Right kidney (tissue), 1 donor: ENCODE results near the gene FLT3.
"Not testable (repeated sequence)": the region's sequence is repeated elsewhere in the genome, so short reads cannot be mapped to it uniquely, and the experiment has no call there.

Experiments used
- DNase-seq: peaks from one replicate; pipeline ENCODE4 v3.0.0-alpha.2; 2016

FLT3 gene

DNA sequence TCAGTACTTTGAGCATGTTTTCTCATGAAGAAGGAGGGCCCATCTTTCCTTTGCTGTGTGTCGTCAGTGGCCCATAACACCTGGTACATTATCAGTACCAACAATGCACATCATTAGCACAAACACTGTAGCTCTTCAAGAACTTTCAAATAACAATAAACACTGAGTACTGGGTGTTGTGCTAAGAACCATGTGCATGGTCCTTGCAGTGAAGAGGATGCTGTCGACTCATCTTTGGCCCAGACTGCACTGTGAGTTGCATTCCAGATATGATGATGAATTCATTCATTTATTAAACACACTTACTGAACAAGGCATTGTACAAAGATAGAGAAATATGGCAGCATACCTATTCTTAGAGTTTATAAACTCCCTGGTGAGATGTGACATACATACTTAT lies 55.8 kb downstream of the FLT3 start:
- no peak for DNase-seq

DNA sequence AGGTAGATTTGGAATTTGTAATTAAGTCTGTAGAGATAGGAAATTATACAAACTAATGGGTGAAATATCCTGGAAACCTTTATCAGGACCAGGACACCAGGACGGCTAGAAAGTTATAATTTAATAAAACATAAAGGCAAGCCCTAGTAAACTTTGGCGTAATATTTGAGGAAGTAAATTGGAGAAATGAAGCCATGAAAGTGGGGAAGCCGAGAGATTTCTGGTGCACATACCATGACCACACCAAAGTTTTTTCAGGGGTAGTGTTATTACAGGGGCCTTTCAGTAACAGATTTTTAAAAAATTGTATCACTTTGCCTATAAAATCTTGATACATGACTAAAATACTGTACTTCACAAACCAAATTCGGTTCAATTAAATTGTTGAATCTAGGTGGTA lies 57.2 kb downstream of the FLT3 start:
- DNase-seq: no peak

GRCh38 chr13:28041501-28041900 lies 58.9 kb downstream of the FLT3 start:
- no peak for DNase-seq

DNA sequence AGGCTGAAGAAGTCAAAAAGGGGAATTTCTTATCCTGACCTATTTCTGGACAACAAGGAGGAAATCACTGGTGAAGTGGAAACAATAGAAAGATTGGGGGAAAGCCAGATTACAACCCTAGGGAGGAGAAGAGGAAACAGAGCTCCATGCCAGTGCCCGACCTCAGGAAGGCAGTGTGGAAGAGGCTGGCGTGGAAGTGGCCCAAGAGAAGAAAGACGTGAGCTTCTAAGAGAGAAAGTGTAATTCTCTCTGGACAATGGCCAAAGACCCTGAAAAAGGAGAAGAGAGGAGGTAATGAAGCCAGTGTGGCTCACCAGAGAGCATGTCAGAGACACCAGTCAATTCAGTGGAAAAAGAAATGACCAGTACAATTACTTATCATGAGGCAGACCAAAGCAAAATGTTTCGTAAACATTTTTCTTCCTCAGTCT lies 59.3 kb downstream of the FLT3 start:
- no peak for DNase-seq

- DNase-seq: no peak
Measured at GRCh38 chr13:28037399-28037798, 63.0 kb downstream of the FLT3 start.

DNA sequence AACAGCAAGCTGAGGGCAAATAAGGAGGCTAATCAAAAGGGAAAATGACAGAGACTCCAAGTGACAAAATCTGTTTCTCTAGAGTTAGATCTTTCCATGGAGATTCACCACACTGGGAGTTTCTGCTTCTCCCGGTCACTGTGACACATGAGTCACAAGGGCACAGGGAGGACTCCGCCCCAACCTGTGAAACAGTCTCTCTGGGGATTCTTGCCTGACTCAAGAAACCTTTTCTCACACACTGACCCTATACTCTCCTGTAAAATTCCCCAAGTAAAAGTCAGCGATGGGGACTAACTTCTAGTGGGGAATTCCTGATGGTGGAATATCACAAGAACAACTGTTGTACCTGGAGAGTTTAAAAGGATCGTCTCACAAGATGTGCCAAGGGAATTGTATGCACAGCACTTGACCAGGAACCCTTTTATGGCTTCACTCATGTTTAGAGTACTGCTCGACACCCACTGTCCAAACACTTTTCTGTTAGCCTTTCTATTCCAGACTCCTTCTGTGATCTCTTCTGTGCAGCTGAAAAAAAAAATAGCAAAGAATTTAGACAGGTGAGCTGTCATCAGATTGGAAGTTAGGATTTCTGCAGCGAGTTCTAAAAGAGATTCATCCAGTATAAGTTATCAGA lies 65.1 kb downstream of the FLT3 start:
- no peak for DNase-seq

- no peak for DNase-seq
Measured at GRCh38 chr13:28033894-28034655, 66.3 kb downstream of the FLT3 start.

DNA sequence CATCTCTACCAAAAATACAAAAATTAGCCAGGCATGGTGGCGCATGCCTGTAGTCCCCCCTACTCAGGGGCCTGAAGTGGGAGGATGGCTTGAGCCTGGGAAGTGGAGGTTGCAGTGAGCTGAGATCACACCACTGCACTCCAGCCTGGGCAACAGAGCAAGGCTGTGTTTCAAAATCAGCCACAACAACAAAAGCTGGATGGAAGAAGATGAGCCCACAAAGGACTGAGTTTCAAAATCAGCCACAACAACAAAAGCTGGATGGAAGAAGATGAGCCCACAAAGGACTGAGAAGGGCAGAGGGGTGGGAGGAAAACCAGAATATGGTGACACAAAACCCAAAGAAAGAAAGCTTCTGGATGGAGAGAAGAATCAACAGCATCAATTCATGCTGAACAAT lies 67.9 kb downstream of the FLT3 start:
- not testable (repeated sequence) for DNase-seq

DNA sequence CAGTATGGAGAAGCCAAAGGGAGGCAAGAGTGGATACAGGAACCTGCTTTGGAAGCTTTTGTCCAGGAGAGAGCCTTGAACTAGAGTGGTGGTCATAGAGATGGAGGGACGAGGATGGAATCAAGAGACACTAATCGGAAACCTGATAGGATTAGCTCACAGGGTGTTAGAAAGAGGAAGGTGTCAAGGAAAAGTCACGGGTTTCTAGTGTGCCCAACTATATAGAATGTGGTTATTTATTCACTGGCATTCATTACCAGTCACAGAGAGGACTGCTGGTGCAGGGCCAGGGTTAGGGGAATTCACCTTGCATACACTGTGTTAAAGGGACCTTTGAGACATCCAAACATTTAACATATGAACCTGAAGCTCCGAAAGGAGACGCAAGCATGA lies 68.5 kb downstream of the FLT3 start:
- no peak for DNase-seq

DNA sequence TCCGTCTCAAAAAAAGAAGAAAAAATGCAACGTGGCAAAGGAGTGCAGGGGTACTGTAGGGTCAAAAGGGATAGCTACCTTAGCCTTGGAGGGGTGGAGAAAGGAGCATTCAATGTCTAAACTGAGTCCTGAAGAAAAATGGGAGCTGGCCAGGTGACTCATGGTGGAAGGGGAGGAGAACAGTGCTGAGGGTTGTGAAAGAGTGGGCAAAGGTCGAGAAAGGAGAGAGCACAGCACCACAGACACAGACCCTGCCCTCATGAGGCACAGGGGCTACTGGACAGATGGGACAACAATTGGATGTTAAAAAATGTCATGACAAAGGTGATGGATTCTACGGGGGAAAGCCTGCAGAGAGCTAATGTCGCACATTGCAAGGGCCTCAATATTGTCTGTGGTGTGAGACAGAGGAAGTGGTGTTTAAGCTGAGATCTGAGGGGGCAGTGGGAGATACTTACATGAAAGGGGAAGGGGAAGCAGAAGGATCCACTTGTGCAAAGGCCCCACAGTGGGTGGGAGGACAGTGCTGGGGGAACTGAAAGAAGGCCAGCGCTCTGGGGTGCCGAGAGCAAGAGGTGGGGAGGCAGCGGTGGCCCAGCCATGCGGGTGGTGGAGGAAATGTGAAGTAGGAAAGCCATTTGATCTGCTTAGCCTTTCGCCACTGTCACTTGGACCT lies 69.0 kb downstream of the FLT3 start:
- no peak for DNase-seq

GRCh38 chr13:28027607-28028364 lies 72.6 kb downstream of the FLT3 start:
- no peak for DNase-seq

- DNase-seq: no peak
Measured at GRCh38 chr13:28027071-28027470, 73.3 kb downstream of the FLT3 start.

GRCh38 chr13:28026508-28026907 lies 73.9 kb downstream of the FLT3 start:
- no peak for DNase-seq

DNA sequence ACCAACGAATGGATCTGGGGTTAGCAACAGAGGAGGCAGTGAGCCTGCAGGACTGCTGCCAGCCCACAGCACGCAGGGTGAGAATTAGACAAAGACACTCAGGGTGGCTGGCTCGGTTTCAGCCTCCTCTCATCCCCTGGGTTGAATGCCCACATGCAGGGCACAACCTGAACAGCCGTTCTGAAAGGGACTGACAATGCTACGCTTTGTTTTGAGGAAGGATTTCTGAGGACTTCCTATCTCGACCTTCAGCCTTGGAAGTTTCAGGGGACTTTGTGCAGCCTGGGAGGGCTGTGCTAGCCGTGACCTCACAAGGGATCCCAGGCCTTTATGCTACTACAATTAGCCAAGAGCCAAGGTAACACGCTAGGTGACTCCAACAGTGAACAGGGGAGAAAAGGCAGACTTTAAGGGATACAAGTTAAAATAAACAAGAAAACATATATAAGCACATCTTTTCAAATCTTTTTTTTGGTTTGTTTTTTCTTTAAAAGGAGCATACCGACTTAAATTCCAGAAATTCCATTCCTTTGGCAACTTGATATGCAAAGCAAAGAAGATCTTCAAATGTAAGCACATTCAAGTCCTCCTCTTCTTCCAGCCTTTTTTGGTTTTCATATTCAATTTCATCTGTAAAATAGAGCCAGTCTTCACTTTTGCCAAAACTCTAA lies 77.4 kb downstream of the FLT3 start:
- no peak for DNase-seq

DNA sequence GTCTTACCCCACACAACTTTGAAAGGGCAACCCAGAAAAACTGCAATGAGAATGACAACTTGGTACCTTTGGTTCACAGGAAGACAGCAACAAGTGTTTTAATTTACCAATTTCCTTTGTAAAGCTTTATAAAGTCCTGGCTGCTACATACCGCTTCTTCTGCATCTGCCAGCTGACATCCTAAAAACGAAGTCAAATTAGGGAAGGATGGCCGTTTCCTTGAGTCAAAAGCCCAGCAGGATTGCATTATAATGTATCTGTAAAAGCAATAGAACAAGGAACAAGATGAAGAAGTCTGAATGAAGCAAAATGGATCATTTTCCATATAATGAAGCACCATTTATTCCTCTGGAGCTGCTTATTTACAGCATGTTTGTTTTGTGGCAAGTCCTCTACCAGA lies 86.1 kb downstream of the FLT3 start:
- no peak for DNase-seq

- DNase-seq: no peak
Measured at GRCh38 chr13:28013482-28013881, 86.9 kb downstream of the FLT3 start.

DNA sequence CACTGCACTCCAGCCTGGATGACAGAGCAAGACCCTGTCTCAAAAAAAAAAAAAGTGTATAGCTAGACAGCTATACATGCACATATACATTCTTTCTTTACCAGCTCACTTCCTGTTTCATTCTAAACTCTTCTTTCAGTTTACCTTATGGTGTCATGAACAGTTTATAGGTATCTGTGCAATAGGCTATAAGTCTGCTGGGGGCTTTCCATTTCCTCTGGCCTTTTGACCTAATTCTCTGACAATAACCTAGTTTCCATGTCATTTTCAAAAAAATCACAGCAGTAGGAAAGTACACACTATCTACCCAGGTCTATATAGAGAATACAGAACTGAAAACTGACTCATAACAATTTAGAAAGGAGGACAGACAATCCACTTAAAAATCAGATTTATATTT lies 87.5 kb downstream of the FLT3 start:
- DNase-seq: no peak

DNA sequence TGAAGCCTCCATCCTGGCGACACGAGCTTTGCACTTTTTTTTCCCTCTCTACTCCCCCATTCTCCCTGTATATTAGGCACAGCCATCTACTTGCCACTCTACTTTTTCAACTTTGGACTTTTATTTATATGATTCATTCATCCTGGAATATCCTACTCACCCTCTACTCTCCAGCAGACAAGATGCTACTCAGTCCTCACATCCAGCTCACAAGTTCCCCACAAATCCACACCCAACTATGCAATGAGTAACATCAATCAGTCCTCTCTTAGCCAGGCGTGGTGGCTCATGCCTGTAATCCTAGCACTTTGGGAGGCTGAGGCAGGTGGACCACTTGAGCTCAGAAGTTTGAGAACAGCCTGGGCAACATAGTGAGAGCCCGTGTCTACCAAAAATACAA lies 88.0 kb downstream of the FLT3 start:
- no peak for DNase-seq

- no peak for DNase-seq
Measured at GRCh38 chr13:28010046-28010445, 90.3 kb downstream of the FLT3 start.

GRCh38 chr13:28005016-28005415 lies 95.4 kb downstream of the FLT3 start:
- DNase-seq: not testable (repeated sequence)

- DNase-seq: no peak
Measured at GRCh38 chr13:28002886-28003698, 97.3 kb downstream of the FLT3 start.
